ENCODE measurements around the gene SLC1A2.
"Not testable (repeated sequence)": the region's sequence is repeated elsewhere in the genome, so short reads cannot be mapped to it uniquely, and the experiment has no call there.

SLC1A2 gene

GRCh38 chr11:35230388-35230787 lies 189.0 kb downstream of the SLC1A2 start:
- TF ChIP-seq CTCF (IDR thresholded peaks at IDR 0.05; ENCODE audit: insufficient read depth, low read depth, low read length, missing control alignments) = no peak
- H3K4me3 ChIP-seq (ENCODE audit: low read depth, low read length) = no peak overlapping the region
- no peak for DNase-seq (ENCODE audit: low read depth)

GRCh38 chr11:35228328-35228725 lies 191.0 kb downstream of the SLC1A2 start:
- DNase-seq (ENCODE audit: low read depth) = no peak
- H3K4me3 ChIP-seq (ENCODE audit: low read depth, low read length) = no peak overlapping the region
- no peak for TF ChIP-seq CTCF (IDR thresholded peaks at IDR 0.05; ENCODE audit: insufficient read depth, low read depth, low read length, missing control alignments)

DNA sequence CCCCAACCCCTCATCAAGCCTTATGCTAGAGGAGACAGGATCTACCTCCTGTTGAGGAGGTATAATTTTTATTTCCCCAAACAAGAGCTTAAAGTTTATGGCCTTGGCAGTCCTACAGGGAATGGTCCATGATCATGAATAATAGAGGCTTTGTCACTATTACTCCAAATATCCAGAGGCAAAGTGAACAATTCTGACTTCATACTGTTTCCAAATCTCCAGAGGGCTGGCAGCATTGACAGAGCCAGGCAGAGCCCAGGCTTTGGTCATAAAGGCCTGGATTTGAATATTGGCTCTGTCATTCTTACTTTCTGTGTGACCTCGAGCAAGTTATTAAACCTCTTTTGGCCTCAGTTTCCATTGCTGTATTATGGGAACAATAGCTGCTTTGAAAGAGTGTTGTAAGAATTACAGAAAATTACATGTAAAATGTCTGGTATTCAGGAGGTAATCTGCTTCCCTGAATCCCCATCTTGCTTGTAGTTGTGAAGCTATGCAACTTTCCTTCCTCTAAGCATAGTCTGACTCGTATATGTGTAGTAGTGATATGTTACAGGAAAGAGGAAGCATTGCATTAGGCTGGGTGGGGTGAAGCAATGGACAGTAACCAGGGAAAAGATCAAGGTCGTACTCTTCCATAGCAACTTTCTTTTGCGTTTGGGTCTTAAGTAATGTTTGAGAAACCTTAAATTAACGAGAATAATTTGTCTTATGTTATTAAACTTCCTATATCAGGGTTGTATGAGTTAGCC lies 191.6 kb downstream of the SLC1A2 start:
- TF ChIP-seq CTCF (IDR thresholded peaks at IDR 0.05; ENCODE audit: insufficient read depth, low read depth, low read length, missing control alignments) = no peak
- DNase-seq (ENCODE audit: low read depth) = no peak
- H3K4me3 ChIP-seq (ENCODE audit: low read depth, low read length) = no peak overlapping the region

DNA sequence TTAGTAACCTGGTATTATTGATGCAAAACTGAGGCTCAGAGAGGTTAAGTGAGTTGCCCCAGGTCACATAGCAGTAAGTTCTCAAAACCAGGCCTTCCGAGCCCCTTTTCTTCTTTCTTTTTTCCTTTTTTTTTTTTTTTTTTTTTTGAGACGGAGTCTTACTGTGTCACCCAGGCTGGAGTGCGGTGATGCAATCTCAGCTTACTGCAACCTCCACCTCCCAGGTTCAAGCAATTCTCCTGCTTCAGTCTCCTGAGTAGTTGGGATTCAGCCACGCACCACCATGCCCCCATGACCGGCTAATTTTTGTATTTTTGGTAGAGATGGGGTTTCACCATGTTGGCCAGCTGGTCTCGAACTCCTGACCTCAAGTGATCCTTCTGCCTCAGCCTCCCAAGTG lies 192.6 kb downstream of the SLC1A2 start:
- not testable (repeated sequence) for DNase-seq (ENCODE audit: low read depth); H3K4me3 ChIP-seq (ENCODE audit: low read depth, low read length)

GRCh38 chr11:35225946-35226520 lies 193.3 kb downstream of the SLC1A2 start:
- DNase-seq (ENCODE audit: low read depth) = no peak
- no peak overlapping the region for H3K4me3 ChIP-seq (ENCODE audit: low read depth, low read length)
- TF ChIP-seq CTCF (IDR thresholded peaks at IDR 0.05; ENCODE audit: insufficient read depth, low read depth, low read length, missing control alignments) = no peak

DNA sequence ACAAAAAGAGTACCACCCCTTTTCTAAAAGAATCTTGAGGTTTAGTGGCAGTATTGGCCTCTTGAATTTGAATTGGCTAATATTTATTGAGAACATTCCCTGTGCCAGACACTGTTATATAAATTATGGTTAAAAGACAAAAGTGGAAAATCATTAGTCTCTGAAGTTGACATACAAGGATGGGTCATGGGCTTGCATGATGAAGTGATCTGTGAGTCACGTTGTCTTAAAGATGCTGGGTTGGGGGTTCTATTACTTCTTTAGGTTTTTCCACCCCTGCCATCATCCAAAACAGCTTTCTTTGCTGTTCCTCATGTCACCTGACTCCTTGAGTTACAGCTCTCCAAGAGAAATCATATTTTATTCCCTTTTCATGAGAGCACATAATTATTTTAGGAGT lies 195.4 kb downstream of the SLC1A2 start:
- no peak for TF ChIP-seq CTCF (IDR thresholded peaks at IDR 0.05; ENCODE audit: insufficient read depth, low read depth, low read length, missing control alignments)
- no peak overlapping the region for H3K4me3 ChIP-seq (ENCODE audit: low read depth, low read length)
- no peak for DNase-seq (ENCODE audit: low read depth)

GRCh38 chr11:35223371-35223796 lies 196.0 kb downstream of the SLC1A2 start:
- DNase-seq (ENCODE audit: low read depth) = no peak
- no peak overlapping the region for H3K4me3 ChIP-seq (ENCODE audit: low read depth, low read length)
- TF ChIP-seq CTCF (IDR thresholded peaks at IDR 0.05; ENCODE audit: insufficient read depth, low read depth, low read length, missing control alignments) = no peak

Measured in GM12865 (cell line).